Ishikawa (cell line): Measurements from ENCODE around the gene WHRN.

Experiments
- CEBPB ChIP-seq: IDR thresholded peaks from 2 replicates; pipeline ENCODE4 v1.6.1; 2012
- CREB1 ChIP-seq: IDR thresholded peaks from 2 replicates; pipeline ENCODE4 v1.6.1; 2012; ENCODE audit warnings: low read depth
- EP300 ChIP-seq: IDR thresholded peaks from 2 replicates; pipeline ENCODE4 v1.6.1; 2012; ENCODE audit warnings: borderline replicate concordance
- FOXM1 ChIP-seq: IDR thresholded peaks from 2 replicates; pipeline ENCODE4 v1.6.1; 2012; ENCODE audit warnings: low read depth, borderline replicate concordance
- MAX ChIP-seq: IDR thresholded peaks from 2 replicates; pipeline ENCODE4 v1.6.1; 2012
- NFIC ChIP-seq: IDR thresholded peaks from 2 replicates; pipeline ENCODE4 v1.6.1; 2012
- RAD21 ChIP-seq: IDR thresholded peaks from 2 replicates; pipeline ENCODE4 v1.6.1; 2012; ENCODE audit warnings: low read depth
- REST ChIP-seq: IDR thresholded peaks from 2 replicates; pipeline ENCODE4 v1.6.1; 2012; ENCODE audit warnings: low read depth, mild to moderate bottlenecking
- TAF1 ChIP-seq: IDR thresholded peaks from 2 replicates; pipeline ENCODE4 v1.6.1; 2012; ENCODE audit warnings: low read depth, mild to moderate bottlenecking
- TCF12 ChIP-seq: IDR thresholded peaks from 2 replicates; pipeline ENCODE4 v1.6.1; 2012; ENCODE audit warnings: low read depth
- TEAD4 ChIP-seq: IDR thresholded peaks from 2 replicates; pipeline ENCODE4 v1.6.1; 2012
- USF1 ChIP-seq: IDR thresholded peaks from 2 replicates; pipeline ENCODE4 v1.6.1; 2012
- YY1 ChIP-seq: IDR thresholded peaks from 2 replicates; pipeline ENCODE4 v1.6.1; 2012; ENCODE audit warnings: low read depth
- ZBTB7A ChIP-seq: IDR thresholded peaks from 2 replicates; pipeline ENCODE4 v1.6.1; 2012; ENCODE audit warnings: low read depth

WHRN gene

GRCh38 chr9:114475412-114476135 lies 29.7 kb downstream of the WHRN start:
- TF ChIP-seq RAD21 (no peak), USF1 (no peak), YY1 (no peak), REST (no peak), TCF12 (no peak), CEBPB (no peak), CREB1 (no peak), FOXM1 (no peak)

- no peak for TF ChIP-seq CREB1
These were observed 30.8 kb downstream of the WHRN start for GRCh38 chr9:114474425-114474824.

- TF ChIP-seq YY1 (no peak), TAF1 (no peak), CREB1 (no peak), USF1 (no peak), EP300 (no peak), RAD21 (no peak), MAX (no peak), TCF12 (no peak), FOXM1 (no peak), REST (no peak)
These were observed 31.8 kb downstream of the WHRN start for GRCh38 chr9:114473447-114473801.

- TF ChIP-seq TAF1 (no peak), EP300 (no peak), USF1 (no peak), ZBTB7A (no peak)
These were observed 32.4 kb downstream of the WHRN start for GRCh38 chr9:114472765-114473446.

- TF ChIP-seq NFIC (no peak), EP300 (no peak), TEAD4 (no peak), REST (no peak), TAF1 (no peak), RAD21 (no peak)
These were observed 34.1 kb downstream of the WHRN start for GRCh38 chr9:114471157-114471556.
